K562 (cell line): ENCODE results near the gene C1orf174. TPM values are rescaled to one million over a fixed set of nuclear protein-coding genes. Genes with fewer than 3 reads are reported as not detected.

ENCODE experiments used
- BCOR ChIP-seq: fragments of 450-650 bp; IDR thresholded peaks from 2 replicates; pipeline ENCODE4 v1.6.1; 2016
- BRF1 ChIP-seq: IDR thresholded peaks from 3 replicates; pipeline ENCODE4 v1.6.1; 2011; ENCODE audit warnings: borderline replicate concordance, mild to moderate bottlenecking; ENCODE audit not compliant: insufficient read length; ENCODE audit errors: extremely low read depth
- CREM ChIP-seq: IDR thresholded peaks from 2 replicates; pipeline ENCODE4 v1.6.1; 2014; ENCODE audit warnings: antibody characterized with exemption, low read depth
- CXXC5 ChIP-seq: fragments of 250-450 bp; sonication (Bioruptor Pico); IDR thresholded peaks from 2 replicates; pipeline ENCODE4 v1.8.0; 2022; ENCODE audit warnings: inconsistent platforms, mild to moderate bottlenecking, moderate library complexity
- EGR1 ChIP-seq: fragments of 450-650 bp; conservative IDR thresholded peaks from 2 replicates; pipeline ENCODE4 v1.6.1; 2017; ENCODE audit warnings: mild to moderate bottlenecking
- HDAC3 ChIP-seq: fragments of 450-650 bp; IDR thresholded peaks from 2 replicates; pipeline ENCODE4 v1.6.1; 2018; ENCODE audit warnings: borderline replicate concordance, mild to moderate bottlenecking, moderate library complexity; ENCODE audit not compliant: partially characterized antibody
- HNRNPL ChIP-seq: fragments of 200-400 bp; formaldehyde crosslinking; IDR thresholded peaks from 2 replicates; pipeline ENCODE4 v1.6.1; 2017; ENCODE audit warnings: low read depth, mild to moderate bottlenecking, low read length
- JUN ChIP-seq, 2 experiments: sonication (generic) in 1 of 2; formaldehyde crosslinking in 1 of 2; IDR thresholded peaks; 2 replicates each; pipeline versions ENCODE4 v1.6.1 to v1.8.0; 2012 to 2022; ENCODE audit warnings: borderline replicate concordance in 2 of 2, mild to moderate bottlenecking in 2 of 2, improper control_type of control experiment in 1 of 2, low read depth in 1 of 2, low read length in 1 of 2, missing genetic modification reagents in 1 of 2
- MAFK ChIP-seq: IDR thresholded peaks from 2 replicates; pipeline ENCODE4 v1.6.1; 2011; ENCODE audit warnings: low read length, improper control_type of control experiment
- MBD2 ChIP-seq: sonication (generic); IDR thresholded peaks from 2 replicates; pipeline ENCODE4 v1.6.1; 2016; ENCODE audit warnings: low read depth, borderline replicate concordance
- MEF2D ChIP-seq: conservative IDR thresholded peaks from 2 replicates; pipeline ENCODE4 v1.6.1; 2016; ENCODE audit warnings: low read depth, missing genetic modification characterization, missing compliant biosample characterization
- NCOA6 ChIP-seq: fragments of 450-650 bp; IDR thresholded peaks from 2 replicates; pipeline ENCODE4 v1.6.1; 2017; ENCODE audit warnings: mild to moderate bottlenecking
- NR2C2 ChIP-seq, 2 experiments: fragments of 200-800 bp in 1 of 2; sonication (Bioruptor generic) in 1 of 2; sonication (generic) in 1 of 2; formaldehyde crosslinking in 1 of 2; IDR thresholded peaks; 2 replicates each; pipeline versions ENCODE4 v1.6.1 to v1.8.0; 2016 to 2022; ENCODE audit warnings: mild to moderate bottlenecking in 1 of 2, missing compliant biosample characterization in 1 of 2, missing genetic modification characterization in 1 of 2, missing genetic modification reagents in 1 of 2
- NRF1 ChIP-seq, 2 experiments: fragments of 450-650 bp; IDR thresholded peaks in 1 of 2; conservative IDR thresholded peaks in 1 of 2; 2 replicates each; pipeline ENCODE4 v1.6.1; 2014; ENCODE audit warnings: mild to moderate bottlenecking in 2 of 2
- RBM34 ChIP-seq: fragments of 200-400 bp; formaldehyde crosslinking; IDR thresholded peaks from 2 replicates; pipeline ENCODE4 v1.6.1; 2018; ENCODE audit warnings: low read length, borderline replicate concordance; ENCODE audit not compliant: insufficient read depth
- ZNF12 ChIP-seq: sonication (generic); formaldehyde crosslinking; IDR thresholded peaks from 2 replicates; pipeline ENCODE4 v1.4.0; 2020; ENCODE audit warnings: mild to moderate bottlenecking, missing genetic modification reagents
- ZNF174 ChIP-seq: fragments of 250-450 bp; sonication (Bioruptor Pico); IDR thresholded peaks from 2 replicates; pipeline ENCODE4 v1.4.0; 2020; ENCODE audit warnings: mild to moderate bottlenecking
- ZNF23 ChIP-seq: fragments of 250-450 bp; sonication (Bioruptor Pico); IDR thresholded peaks from 2 replicates; pipeline ENCODE4 v1.4.0; 2020; ENCODE audit warnings: mild to moderate bottlenecking
- ZNF384 ChIP-seq: IDR thresholded peaks from 2 replicates; pipeline ENCODE4 v1.6.1; 2012; ENCODE audit warnings: low read depth, low read length, improper control_type of control experiment
- ZNF696 ChIP-seq: fragments of 250-450 bp; sonication (Bioruptor Pico); conservative IDR thresholded peaks from 2 replicates; pipeline ENCODE4 v1.4.0; 2020; ENCODE audit warnings: mild to moderate bottlenecking, moderate library complexity
- polyA plus RNA-seq, 8 experiments: library from polyadenylated mRNA; depleted of rRNA in 4 of 8; stranded (reverse) in 5 of 8; unstranded in 3 of 8; fragments of >200 nt; fragmentation: Nextera tagmentation in 2 of 8; fragmentation: Illumina TruSeq in 1 of 8; extraction: Ambion mirVana in 2 of 8; extraction: Trizol in 1 of 8; gene quantifications; 2 replicates each; pipeline versions ENCODE4 v1.2.1 to v1.2.3, GENCODE V29; 2011 to 2014; ENCODE audit warnings: inconsistent platforms in 1 of 8, missing spikeins in 1 of 8
- total RNA-seq, 7 experiments: library from RNA; depleted of rRNA in 6 of 7; stranded (reverse); fragments of >200 nt in 6 of 7; fragmentation: Illumina TruSeq in 2 of 7; extraction: Trizol in 2 of 7; gene quantifications; 2 replicates each; pipeline versions ENCODE4 v1.2.1 to v1.2.3, GENCODE V29; 2011 to 2021; ENCODE audit warnings: low replicate concordance in 1 of 7
- TF ChIP-seq, protein P1 (sequence below): sonication (generic); formaldehyde crosslinking; IDR thresholded peaks from 2 replicates; pipeline ENCODE4 v1.8.0; 2022; ENCODE audit warnings: mild to moderate bottlenecking, missing genetic modification reagents
- TF ChIP-seq, protein P2 (sequence below): fragments of 450-650 bp; IDR thresholded peaks from 2 replicates; pipeline ENCODE4 v1.6.1; 2016; ENCODE audit warnings: antibody characterized with exemption
- TF ChIP-seq, protein P3 (sequence below): fragments of 250-450 bp; sonication (Bioruptor Pico); IDR thresholded peaks from 2 replicates; pipeline ENCODE4 v1.8.0; 2022; ENCODE audit warnings: inconsistent platforms, mild to moderate bottlenecking, moderate library complexity, borderline replicate concordance
- TF ChIP-seq, protein P4 (sequence below): fragments of 250-450 bp; sonication (Bioruptor Pico); IDR thresholded peaks from 2 replicates; pipeline ENCODE4 v1.6.1; 2021; ENCODE audit warnings: mild to moderate bottlenecking

Gene C1orf174
- total and polyA plus RNA-seq, 9 of the 15 experiments (the other 6 are each of a cell fraction or from before 2014, with no cell fraction given), result 38.5 to 64.9 (median 45.4) TPM

DNA sequence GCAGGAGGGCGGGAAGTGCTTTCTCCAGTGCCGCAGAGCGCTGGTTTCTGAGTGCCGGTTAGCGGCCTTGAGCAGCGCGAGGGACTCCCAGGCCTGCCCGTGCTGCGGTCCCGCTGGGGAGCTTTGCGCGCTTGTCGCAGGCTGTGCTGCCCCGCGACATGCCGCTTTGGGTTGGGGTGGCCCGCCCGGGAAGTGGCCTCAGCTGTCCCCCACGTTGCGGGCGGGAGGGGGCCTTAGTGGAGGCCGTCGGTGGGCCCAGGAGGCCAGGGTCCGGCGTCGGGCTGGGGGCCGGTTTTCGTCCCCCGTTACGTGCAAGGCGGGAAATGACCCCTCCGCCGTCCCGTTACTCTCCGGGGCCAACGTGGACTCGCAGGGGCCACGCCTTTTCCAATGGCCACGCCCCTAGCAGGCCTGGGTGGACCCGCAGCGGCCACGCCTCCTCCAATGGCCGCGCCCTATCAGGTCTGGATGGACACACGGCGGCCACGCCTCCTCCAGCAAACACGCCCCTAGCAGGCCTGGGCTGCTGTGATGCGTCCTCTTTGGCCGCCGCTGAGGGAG is 977 bp upstream of the C1orf174 start (continued):
- TF ChIP-seq, protein P1, sequence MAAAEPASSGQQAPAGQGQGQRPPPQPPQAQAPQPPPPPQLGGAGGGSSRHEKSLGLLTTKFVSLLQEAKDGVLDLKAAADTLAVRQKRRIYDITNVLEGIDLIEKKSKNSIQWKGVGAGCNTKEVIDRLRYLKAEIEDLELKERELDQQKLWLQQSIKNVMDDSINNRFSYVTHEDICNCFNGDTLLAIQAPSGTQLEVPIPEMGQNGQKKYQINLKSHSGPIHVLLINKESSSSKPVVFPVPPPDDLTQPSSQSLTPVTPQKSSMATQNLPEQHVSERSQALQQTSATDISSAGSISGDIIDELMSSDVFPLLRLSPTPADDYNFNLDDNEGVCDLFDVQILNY, result no peak
- TF ChIP-seq ZNF384, result no peak
- no peak for TF ChIP-seq EGR1
- TF ChIP-seq ZNF174 (CRISPR knock-in tag), result no peak
- TF ChIP-seq NRF1 (conservative IDR thresholded peaks at IDR 0.05 in 1 of 2, IDR thresholded peaks at IDR 0.05 in 1 of 2), result peak; percentile 64 to 74; a peak in 3 of 4 replicates
- TF ChIP-seq JUN (IDR thresholded peaks at IDR 0.05; ENCODE audit: borderline replicate concordance, low read depth, low read length), result peak; percentile 40; the same call in 1 of the 2 replicates
- no peak for TF ChIP-seq JUN (CRISPR knock-in tag; IDR thresholded peaks at IDR 0.05; ENCODE audit: borderline replicate concordance)
- TF ChIP-seq ZNF12 (CRISPR knock-in tag), result 0 out of 2 replicates have a peak, but pooled peaks have one; percentile 71
- no peak for TF ChIP-seq MAFK
- no peak for TF ChIP-seq ZNF23
- TF ChIP-seq MBD2, result no peak
- TF ChIP-seq HNRNPL, result no peak
- no peak for TF ChIP-seq HDAC3
- no peak for TF ChIP-seq NR2C2 (CRISPR knock-in tag; IDR thresholded peaks at IDR 0.05)
- no peak for TF ChIP-seq NR2C2 (tag; IDR thresholded peaks at IDR 0.05)
- peak; percentile 84 for TF ChIP-seq CXXC5
- no peak for TF ChIP-seq RBM34
- peak; percentile 81 for TF ChIP-seq CREM
- TF ChIP-seq, protein P2, sequence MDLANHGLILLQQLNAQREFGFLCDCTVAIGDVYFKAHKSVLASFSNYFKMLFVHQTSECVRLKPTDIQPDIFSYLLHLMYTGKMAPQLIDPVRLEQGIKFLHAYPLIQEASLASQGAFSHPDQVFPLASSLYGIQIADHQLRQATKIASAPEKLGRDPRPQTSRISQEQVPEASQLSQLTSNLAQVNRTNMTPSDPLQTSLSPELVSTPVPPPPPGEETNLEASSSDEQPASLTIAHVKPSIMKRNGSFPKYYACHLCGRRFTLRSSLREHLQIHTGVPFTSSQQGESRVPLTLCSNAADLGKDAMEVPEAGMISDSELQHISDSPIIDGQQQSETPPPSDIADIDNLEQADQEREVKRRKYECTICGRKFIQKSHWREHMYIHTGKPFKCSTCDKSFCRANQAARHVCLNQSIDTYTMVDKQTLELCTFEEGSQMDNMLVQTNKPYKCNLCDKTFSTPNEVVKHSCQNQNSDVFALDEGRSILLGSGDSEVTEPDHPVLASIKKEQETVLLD, result no peak
- TF ChIP-seq BRF1, result no peak
- no peak for TF ChIP-seq NCOA6
- TF ChIP-seq BCOR, result no peak
- TF ChIP-seq, protein P3, sequence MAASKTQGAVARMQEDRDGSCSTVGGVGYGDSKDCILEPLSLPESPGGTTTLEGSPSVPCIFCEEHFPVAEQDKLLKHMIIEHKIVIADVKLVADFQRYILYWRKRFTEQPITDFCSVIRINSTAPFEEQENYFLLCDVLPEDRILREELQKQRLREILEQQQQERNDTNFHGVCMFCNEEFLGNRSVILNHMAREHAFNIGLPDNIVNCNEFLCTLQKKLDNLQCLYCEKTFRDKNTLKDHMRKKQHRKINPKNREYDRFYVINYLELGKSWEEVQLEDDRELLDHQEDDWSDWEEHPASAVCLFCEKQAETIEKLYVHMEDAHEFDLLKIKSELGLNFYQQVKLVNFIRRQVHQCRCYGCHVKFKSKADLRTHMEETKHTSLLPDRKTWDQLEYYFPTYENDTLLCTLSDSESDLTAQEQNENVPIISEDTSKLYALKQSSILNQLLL (CRISPR knock-in tag), result no peak
- TF ChIP-seq MEF2D (tag), result no peak
- TF ChIP-seq, protein P4, sequence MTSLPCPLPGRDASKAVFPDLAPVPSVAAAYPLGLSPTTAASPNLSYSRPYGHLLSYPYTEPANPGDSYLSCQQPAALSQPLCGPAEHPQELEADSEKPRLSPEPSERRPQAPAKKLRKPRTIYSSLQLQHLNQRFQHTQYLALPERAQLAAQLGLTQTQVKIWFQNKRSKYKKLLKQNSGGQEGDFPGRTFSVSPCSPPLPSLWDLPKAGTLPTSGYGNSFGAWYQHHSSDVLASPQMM, result no peak
- no peak for TF ChIP-seq ZNF696 (CRISPR knock-in tag)
